GM12878 (cell line): ENCODE data around the gene LRIT2. TPM values are rescaled to one million over a fixed set of nuclear protein-coding genes. Genes with fewer than 3 reads are reported as not detected.

Experiments used
- ATAC-seq: fragments of 200-7000 bp; cut with Tn5 transposase; 3 replicates; pipeline ENCODE4 v1.9.1; 2020; ENCODE audit warnings: mild to moderate bottlenecking, moderate library complexity
- BruUV-seq: library from RNA; stranded (reverse); fragments of 400-500 nt; replicated peaks from 2 replicates; lab custom pipeline; 2021; lab: Mats Ljungman, UMichigan
- CTCF ChIA-PET: fragments of 300-600 bp; sonication (Branson Sonifier 250); formaldehyde crosslinking; extraction: SDS; loops from one replicate; lab custom pipeline; 2021; ENCODE audit warnings: inconsistent platforms; lab: Yijun Ruan, JAX
- POLR2A ChIA-PET: fragments of 350-600 bp; formaldehyde crosslinking; extraction: SDS; loops from one replicate; lab custom pipeline; 2021; ENCODE audit warnings: inconsistent platforms; lab: Charles Lee
- RAD21 ChIA-PET: fragments of 300-600 bp; sonication (Branson Sonifier 250); formaldehyde crosslinking; loops from one replicate; lab custom pipeline; 2023; ENCODE audit warnings: antibody characterized with exemption; ENCODE audit not compliant: unreplicated experiment; lab: Charles Lee
- SMC1A ChIA-PET: fragments of 300-600 bp; sonication (Branson Sonifier 250); formaldehyde crosslinking; loops from one replicate; lab custom pipeline; 2023; ENCODE audit not compliant: unreplicated experiment, uncharacterized antibody; lab: Charles Lee
- DNase-seq: peaks from one replicate; pipeline ENCODE4 v3.0.0-alpha.2; 2011; ENCODE audit warnings: low read depth, low spot score
- FAIRE-seq: peaks from 3 replicates; lab custom pipeline; 2011; peaks lifted over from hg19 to GRCh38; lab: Jason Lieb, UNC
- H2AFZ ChIP-seq: 2 replicates; pipeline ENCODE4 v1.6.0; 2011; ENCODE audit warnings: low read depth, low read length, control low read depth; ENCODE audit not compliant: control insufficient read depth
- H3K27ac ChIP-seq: 2 replicates; pipeline ENCODE4 v1.5.1; 2011; ENCODE audit warnings: control low read depth; ENCODE audit not compliant: control insufficient read depth, insufficient read depth
- H3K27me3 ChIP-seq, 2 experiments: replicated peaks in 1 of 2; 2 replicates each; pipeline versions ENCODE4 v1.6.0 to v1.6.1; 2011; ENCODE audit warnings: low read length in 1 of 2; ENCODE audit not compliant: control insufficient read depth in 2 of 2, insufficient read depth in 2 of 2
- H3K36me3 ChIP-seq, 2 experiments: 2 replicates each; pipeline ENCODE4 v1.5.1; 2011; ENCODE audit warnings: low read length in 1 of 2; ENCODE audit not compliant: control insufficient read depth in 2 of 2, insufficient read depth in 2 of 2
- H3K4me1 ChIP-seq: 2 replicates; pipeline ENCODE4 v1.6.1; 2011; ENCODE audit warnings: mild to moderate bottlenecking, low read length, moderate library complexity, mixed read lengths; ENCODE audit not compliant: control insufficient read depth, insufficient read depth
- H3K4me2 ChIP-seq: 2 replicates; pipeline ENCODE4 v1.6.0; 2011; ENCODE audit warnings: control low read depth; ENCODE audit not compliant: control insufficient read depth, insufficient read depth
- H3K4me3 ChIP-seq: fragments of 200-600 bp; sonication (generic); 2 replicates; pipeline ENCODE4 v1.5.1; 2016
- H3K79me2 ChIP-seq: 2 replicates; pipeline ENCODE4 v1.6.0; 2011; ENCODE audit warnings: low read length; ENCODE audit not compliant: control insufficient read depth, insufficient read depth
- H3K9ac ChIP-seq: 2 replicates; pipeline ENCODE4 v1.8.0; 2011; ENCODE audit warnings: low read length, control low read depth, mixed read lengths; ENCODE audit not compliant: control insufficient read depth, insufficient read depth
- H3K9me3 ChIP-seq: replicated peaks from 3 replicates; pipeline ENCODE4 v1.5.1; 2011; ENCODE audit warnings: mild to moderate bottlenecking, low read length; ENCODE audit not compliant: control insufficient read depth, insufficient read depth
- H4K20me1 ChIP-seq: 2 replicates; pipeline ENCODE4 v1.6.0; 2011; ENCODE audit not compliant: control insufficient read depth, insufficient read depth
- CBFB ChIP-seq: IDR thresholded peaks from 2 replicates; pipeline ENCODE4 v1.6.1; 2016; ENCODE audit warnings: antibody characterized with exemption, low read depth
- CREB1 ChIP-seq: IDR thresholded peaks from 2 replicates; pipeline ENCODE4 v1.6.1; 2012; ENCODE audit warnings: low read depth, mild to moderate bottlenecking, inconsistent platforms
- CREM ChIP-seq: IDR thresholded peaks from 2 replicates; pipeline ENCODE4 v1.6.1; 2014; ENCODE audit warnings: antibody characterized with exemption, low read depth
- KAT2A ChIP-seq: conservative IDR thresholded peaks from 2 replicates; pipeline ENCODE4 v1.6.1; 2011; ENCODE audit warnings: low read depth, low read length; ENCODE audit not compliant: control insufficient read depth
- KDM1A ChIP-seq: fragments of 200-600 bp; sonication (generic); IDR thresholded peaks from 2 replicates; pipeline ENCODE4 v1.6.1; 2016; ENCODE audit warnings: borderline replicate concordance
- NRF1 ChIP-seq: conservative IDR thresholded peaks from 2 replicates; pipeline ENCODE4 v1.6.1; 2011; ENCODE audit warnings: mild to moderate bottlenecking, low read depth, low read length, improper control_type of control experiment
- POLR2A ChIP-seq: IDR thresholded peaks from 2 replicates; pipeline ENCODE4 v1.6.1; 2011; ENCODE audit warnings: low read depth, mild to moderate bottlenecking, low read length
- POLR2AphosphoS2 ChIP-seq: IDR thresholded peaks from 2 replicates; pipeline ENCODE4 v1.6.1; 2011; ENCODE audit warnings: low read depth, mild to moderate bottlenecking, low read length, improper control_type of control experiment, moderate library complexity
- RBBP5 ChIP-seq: fragments of 200-600 bp; sonication (generic); conservative IDR thresholded peaks from 2 replicates; pipeline ENCODE4 v1.6.1; 2016
- STAT1 ChIP-seq: fragments of 450-650 bp; conservative IDR thresholded peaks from 2 replicates; pipeline ENCODE4 v1.6.1; 2014; ENCODE audit warnings: antibody characterized with exemption, mild to moderate bottlenecking
- ZNF207 ChIP-seq: fragments of 450-650 bp; IDR thresholded peaks from 2 replicates; pipeline ENCODE4 v1.6.1; 2014; ENCODE audit warnings: antibody characterized with exemption, mild to moderate bottlenecking, borderline replicate concordance
- WGBS: methylation state at CpG from one replicate; pipeline ENCODE4 v1.1.6; 2016; ENCODE audit warnings: low lambda C conversion rate; ENCODE audit not compliant: insufficient replicate concordance, insufficient coverage; ENCODE audit errors: missing lambda C conversion rate; 5-methylcytosine and 5-hydroxymethylcytosine counted together
- in situ Hi-C: fragments of 300-500 bp; cut with MboI; formaldehyde crosslinking; loops from 9 replicates; pipeline ENCODE4 v1.14.3; 2018; ENCODE audit warnings: mixed read lengths
- intact Hi-C: fragments of 100-400 bp; cut with micrococcal nuclease; formaldehyde crosslinking; loops from one replicate; pipeline ENCODE4 v1.14.2; 2022; ENCODE audit not compliant: unreplicated experiment
- polyA plus RNA-seq, 11 experiments: library from polyadenylated mRNA; depleted of rRNA in 4 of 11; unstranded in 6 of 11; stranded (reverse) in 5 of 11; fragments of >200 nt; fragmentation: Nextera tagmentation in 4 of 11; fragmentation: Illumina TruSeq in 1 of 11; extraction: Ambion mirVana in 4 of 11; extraction: Trizol in 1 of 11; gene quantifications; 1 replicate in 1 of 11; 2 replicates in 10 of 11; pipeline versions ENCODE4 v1.2.1 to v1.2.3, GENCODE V29; 2011 to 2016; ENCODE audit warnings: inconsistent platforms in 2 of 11, missing spikeins in 2 of 11, low read depth in 1 of 11
- total RNA-seq, 4 experiments: library from RNA; depleted of rRNA in 3 of 4; stranded (reverse); fragments of >200 nt in 3 of 4; fragmentation: Illumina TruSeq in 1 of 4; extraction: Trizol in 1 of 4; gene quantifications; 2 replicates each; pipeline versions ENCODE4 v1.2.1 to v1.2.3, GENCODE V29; 2013 to 2021
- TF ChIP-seq, protein P1 (sequence below): fragments of 150-350 bp; IDR thresholded peaks from 2 replicates; pipeline ENCODE4 v1.6.1; 2016; ENCODE audit warnings: low read depth, low read length
- TF ChIP-seq, protein P2 (sequence below): fragments of 450-650 bp; IDR thresholded peaks from 2 replicates; pipeline ENCODE4 v1.6.1; 2018; ENCODE audit warnings: borderline replicate concordance, mild to moderate bottlenecking; ENCODE audit not compliant: partially characterized antibody

LRIT2 gene
- total and polyA plus RNA-seq, 10 of the 15 experiments (the other 5 are each of a cell fraction or from before 2014, with no cell fraction given) = not detected

DNA sequence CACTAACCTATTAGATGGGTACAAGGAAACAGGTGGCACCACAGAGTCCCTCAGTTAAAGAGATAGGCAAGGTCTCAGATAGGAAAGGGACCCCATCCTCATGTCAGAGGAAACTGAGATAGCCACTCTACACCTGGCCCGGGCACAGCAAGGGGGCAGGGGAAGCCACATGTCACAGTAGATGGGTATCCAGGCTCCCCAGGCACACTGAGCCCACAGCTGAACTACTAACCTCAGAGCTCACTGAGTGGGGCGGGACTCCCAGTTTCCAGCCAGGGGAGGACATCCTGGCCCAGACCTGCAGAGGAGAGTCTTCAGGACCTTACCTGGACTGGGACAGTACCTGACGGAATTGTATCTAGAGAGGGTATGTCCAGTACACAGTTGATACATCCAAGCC is 34.7 kb downstream of the LRIT2 start:
- Histone ChIP-seq H3K4me3 (no peak overlapping the region), H3K36me3 (no peaks in the 10 kb centered on the region), H3K79me2 (no peaks in the 10 kb centered on the region), H3K9me3 (no peaks in the 10 kb centered on the region), H4K20me1 (peaks cover under 1% of the 10 kb centered on the region), H3K27me3 (peaks cover 16 to 24% of the 10 kb centered on the region in 2 experiments), H2AFZ (no peak overlapping the region), H3K27ac (no peak overlapping the region), H3K4me1 (peaks cover 3% of the 10 kb centered on the region), H3K9ac (no peak overlapping the region), H3K4me2 (no peak overlapping the region)
- ChIA-PET CTCF (interaction anchor here (1.1 to 28.3 kb wide), 2 partner anchors 14 to 32 kb away, joined by 3 to 788 read pairs; no protein-coding TSS in a partner anchor), SMC1A (interaction anchor here (2.1 kb wide), 2 partner anchors 26 to 43 kb away, joined by 5 to 7 read pairs; no protein-coding TSS in a partner anchor), POLR2A (no interaction called here), RAD21 (no interaction called here)
- ATAC-seq = no peak
- WGBS = 38% methylated on average over 3 of the region's 3 CpGs
- FAIRE-seq = no peak
- DNase-seq = no peak
- BruUV-seq = no TSS peak
- in situ Hi-C loops (no loop called here), intact Hi-C loops (no loop called here)
- no peak for TF ChIP-seq CREM
- TF ChIP-seq KAT2A = no peak
- TF ChIP-seq KDM1A = no peak
- TF ChIP-seq CBFB = no peak
- no peak for TF ChIP-seq STAT1

DNA sequence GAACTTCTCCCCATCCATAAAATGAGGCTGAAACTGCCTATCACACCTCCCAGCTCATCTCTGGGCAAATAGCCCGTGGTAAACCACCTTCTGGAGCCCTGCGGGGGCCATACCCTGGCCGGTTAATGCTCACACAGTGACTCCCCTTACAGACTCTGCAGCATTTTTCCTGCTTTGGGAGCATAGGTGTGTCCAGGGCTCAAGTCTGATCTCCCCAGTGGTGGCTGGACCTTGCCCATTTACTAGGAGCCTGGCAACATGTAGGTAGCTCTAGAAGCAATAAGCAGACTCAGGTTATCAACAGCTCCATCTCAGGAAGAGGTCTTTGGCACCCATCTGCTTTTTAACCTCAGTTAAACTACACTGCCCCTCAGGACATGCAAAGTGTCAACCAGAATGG is 36.5 kb downstream of the LRIT2 start:
- Histone ChIP-seq H3K36me3 (no peaks in the 10 kb centered on the region), H4K20me1 (no peaks in the 10 kb centered on the region; the same call in 1 of the 2 replicates), H3K9ac (no peak overlapping the region), H3K4me3 (no peak overlapping the region), H3K9me3 (no peaks in the 10 kb centered on the region), H2AFZ (no peak overlapping the region), H3K27me3 (peaks cover 3 to 14% of the 10 kb centered on the region in 2 experiments), H3K27ac (no peak overlapping the region), H3K4me1 (no peaks in the 10 kb centered on the region), H3K79me2 (no peaks in the 10 kb centered on the region), H3K4me2 (no peak overlapping the region)
- 50% methylated on average over 3 of the region's 3 CpGs for WGBS
- ChIA-PET SMC1A (interaction anchor here (1.0 kb wide), 1 partner anchor 50 kb away, joined by 3 read pairs; the partner anchor contains the start of gene GHITM), RAD21 (interaction anchor here (1.1 kb wide), 1 partner anchor 41 kb away, joined by 3 read pairs; no protein-coding TSS in a partner anchor), CTCF (interaction anchor here (2.0 kb wide), 1 partner anchor 41 kb away, joined by 8 read pairs; no protein-coding TSS in a partner anchor), POLR2A (interaction anchor here (0.7 kb wide), 1 partner anchor 11 kb away, joined by 3 read pairs; no protein-coding TSS in a partner anchor)
- DNase-seq (no peak), FAIRE-seq (no peak), ATAC-seq (no peak)
- intact Hi-C loops (no loop called here), in situ Hi-C loops (no loop called here)
- no TSS peak for BruUV-seq
- TF ChIP-seq POLR2A (no peak), CREB1 (no peak), POLR2AphosphoS2 (no peak), RBBP5 (no peak), NRF1 (no peak), ZNF207 (no peak)
- TF ChIP-seq, protein P1, sequence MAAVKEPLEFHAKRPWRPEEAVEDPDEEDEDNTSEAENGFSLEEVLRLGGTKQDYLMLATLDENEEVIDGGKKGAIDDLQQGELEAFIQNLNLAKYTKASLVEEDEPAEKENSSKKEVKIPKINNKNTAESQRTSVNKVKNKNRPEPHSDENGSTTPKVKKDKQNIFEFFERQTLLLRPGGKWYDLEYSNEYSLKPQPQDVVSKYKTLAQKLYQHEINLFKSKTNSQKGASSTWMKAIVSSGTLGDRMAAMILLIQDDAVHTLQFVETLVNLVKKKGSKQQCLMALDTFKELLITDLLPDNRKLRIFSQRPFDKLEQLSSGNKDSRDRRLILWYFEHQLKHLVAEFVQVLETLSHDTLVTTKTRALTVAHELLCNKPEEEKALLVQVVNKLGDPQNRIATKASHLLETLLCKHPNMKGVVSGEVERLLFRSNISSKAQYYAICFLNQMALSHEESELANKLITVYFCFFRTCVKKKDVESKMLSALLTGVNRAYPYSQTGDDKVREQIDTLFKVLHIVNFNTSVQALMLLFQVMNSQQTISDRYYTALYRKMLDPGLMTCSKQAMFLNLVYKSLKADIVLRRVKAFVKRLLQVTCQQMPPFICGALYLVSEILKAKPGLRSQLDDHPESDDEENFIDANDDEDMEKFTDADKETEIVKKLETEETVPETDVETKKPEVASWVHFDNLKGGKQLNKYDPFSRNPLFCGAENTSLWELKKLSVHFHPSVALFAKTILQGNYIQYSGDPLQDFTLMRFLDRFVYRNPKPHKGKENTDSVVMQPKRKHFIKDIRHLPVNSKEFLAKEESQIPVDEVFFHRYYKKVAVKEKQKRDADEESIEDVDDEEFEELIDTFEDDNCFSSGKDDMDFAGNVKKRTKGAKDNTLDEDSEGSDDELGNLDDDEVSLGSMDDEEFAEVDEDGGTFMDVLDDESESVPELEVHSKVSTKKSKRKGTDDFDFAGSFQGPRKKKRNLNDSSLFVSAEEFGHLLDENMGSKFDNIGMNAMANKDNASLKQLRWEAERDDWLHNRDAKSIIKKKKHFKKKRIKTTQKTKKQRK = no peak
- TF ChIP-seq, protein P2, sequence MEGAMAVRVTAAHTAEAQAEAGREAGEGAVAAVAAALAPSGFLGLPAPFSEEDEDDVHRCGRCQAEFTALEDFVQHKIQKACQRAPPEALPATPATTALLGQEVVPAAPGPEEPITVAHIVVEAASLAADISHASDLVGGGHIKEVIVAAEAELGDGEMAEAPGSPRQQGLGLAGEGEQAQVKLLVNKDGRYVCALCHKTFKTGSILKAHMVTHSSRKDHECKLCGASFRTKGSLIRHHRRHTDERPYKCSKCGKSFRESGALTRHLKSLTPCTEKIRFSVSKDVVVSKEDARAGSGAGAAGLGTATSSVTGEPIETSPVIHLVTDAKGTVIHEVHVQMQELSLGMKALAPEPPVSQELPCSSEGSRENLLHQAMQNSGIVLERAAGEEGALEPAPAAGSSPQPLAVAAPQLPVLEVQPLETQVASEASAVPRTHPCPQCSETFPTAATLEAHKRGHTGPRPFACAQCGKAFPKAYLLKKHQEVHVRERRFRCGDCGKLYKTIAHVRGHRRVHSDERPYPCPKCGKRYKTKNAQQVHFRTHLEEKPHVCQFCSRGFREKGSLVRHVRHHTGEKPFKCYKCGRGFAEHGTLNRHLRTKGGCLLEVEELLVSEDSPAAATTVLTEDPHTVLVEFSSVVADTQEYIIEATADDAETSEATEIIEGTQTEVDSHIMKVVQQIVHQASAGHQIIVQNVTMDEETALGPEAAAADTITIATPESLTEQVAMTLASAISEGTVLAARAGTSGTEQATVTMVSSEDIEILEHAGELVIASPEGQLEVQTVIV = no peak
